GM20000 (cell line): ENCODE measurements around the gene DSCAML1.

ENCODE experiments used
- DNase-seq: peaks from one replicate; pipeline ENCODE4 v3.0.0; 2012; ENCODE audit warnings: low spot score
- CTCF ChIP-seq: IDR thresholded peaks from 2 replicates; pipeline ENCODE4 v1.5.1; 2012; ENCODE audit warnings: mild to moderate bottlenecking, control low read depth; ENCODE audit errors: extremely low read depth, missing control alignments

DSCAML1 gene

GRCh38 chr11:117434481-117434880 lies 362.5 kb downstream of the DSCAML1 start:
- no peak for TF ChIP-seq CTCF
- no peak for DNase-seq

- DNase-seq: no peak
- TF ChIP-seq CTCF: no peak
Observed at GRCh38 chr11:117433717-117434116, 363.3 kb downstream of the DSCAML1 start.

GRCh38 chr11:117431436-117431835 lies 365.6 kb downstream of the DSCAML1 start:
- no peak for TF ChIP-seq CTCF
- no peak for DNase-seq

- DNase-seq: no peak
- TF ChIP-seq CTCF: no peak
Observed at GRCh38 chr11:117430293-117430955, 366.6 kb downstream of the DSCAML1 start.

GRCh38 chr11:117428856-117429229 lies 368.2 kb downstream of the DSCAML1 start:
- TF ChIP-seq CTCF: no peak
- no peak for DNase-seq

GRCh38 chr11:117428186-117428855 lies 368.7 kb downstream of the DSCAML1 start:
- TF ChIP-seq CTCF: no peak
- DNase-seq: no peak

- no peak for DNase-seq
- TF ChIP-seq CTCF: no peak
Observed at GRCh38 chr11:117427356-117427874, 369.6 kb downstream of the DSCAML1 start.
